ENCODE data around the gene MTMR4.

GRCh38 chr17:58538811-58539409 lies 24.5 kb upstream of the MTMR4 start:
- TF ChIP-seq TAF1 (IDR thresholded peaks at IDR 0.05; ENCODE audit: low read depth) = no peak
- TF ChIP-seq EP300 (conservative IDR thresholded peaks at IDR 0.05; ENCODE audit: poor library complexity, severe bottlenecking) = no peak

All from neural cell (in vitro differentiated cells).